OCI-LY7 (cell line): ENCODE data around the gene HSD3B2. TPM values are rescaled to one million over a fixed set of nuclear protein-coding genes. Genes with fewer than 3 reads are reported as not detected.

Source experiments
- BruUV-seq: library from RNA; stranded (reverse); fragments of 400-500 nt; replicated peaks from 2 replicates; lab custom pipeline; 2021; lab: Mats Ljungman, UMichigan
- CTCF ChIA-PET: fragments of 300-600 bp; sonication (Branson Sonifier 250); formaldehyde crosslinking; loops from one replicate; lab custom pipeline; 2022; ENCODE audit warnings: antibody characterized with exemption; ENCODE audit not compliant: unreplicated experiment; lab: Charles Lee
- POLR2A ChIA-PET: fragments of 300-600 bp; sonication (Branson Sonifier 250); formaldehyde crosslinking; loops from one replicate; lab custom pipeline; 2022; ENCODE audit warnings: antibody characterized with exemption; lab: Charles Lee
- DNase-seq: peaks from one replicate; pipeline ENCODE4 v3.0.0-alpha.2; 2015; ENCODE audit warnings: low spot score
- H2AFZ ChIP-seq: fragments of 200-600 bp; sonication (generic), shearing (Covaris generic); 2 replicates; pipeline ENCODE4 v1.6.1; 2014; ENCODE audit warnings: mild to moderate bottlenecking, antibody characterized with exemption, low read length, moderate library complexity
- H3K27ac ChIP-seq: fragments of 200-600 bp; sonication (generic); 2 replicates; pipeline ENCODE4 v1.5.1; 2014; ENCODE audit warnings: mixed run types, low read depth, mild to moderate bottlenecking, moderate library complexity, low read length, inconsistent platforms; ENCODE audit not compliant: poor library complexity, severe bottlenecking
- H3K36me3 ChIP-seq: fragments of 200-600 bp; sonication (generic); 2 replicates; pipeline ENCODE4 v1.6.1; 2014; ENCODE audit warnings: mild to moderate bottlenecking, antibody characterized with exemption, low read length, moderate library complexity, mixed read lengths; ENCODE audit not compliant: insufficient read depth
- H3K4me1 ChIP-seq: fragments of 200-600 bp; sonication (generic); 2 replicates; pipeline ENCODE4 v1.5.1; 2014; ENCODE audit warnings: mild to moderate bottlenecking, low read length; ENCODE audit not compliant: insufficient read depth, poor library complexity, severe bottlenecking
- H3K4me2 ChIP-seq: fragments of 200-600 bp; sonication (generic); 2 replicates; pipeline ENCODE4 v1.6.1; 2014; ENCODE audit warnings: mild to moderate bottlenecking, low read length
- H3K4me3 ChIP-seq: fragments of 200-600 bp; sonication (generic); 2 replicates; pipeline ENCODE4 v1.5.1; 2014; ENCODE audit warnings: mild to moderate bottlenecking, low read depth, low read length; ENCODE audit not compliant: poor library complexity, severe bottlenecking
- H3K79me2 ChIP-seq: fragments of 200-600 bp; sonication (generic); 2 replicates; pipeline ENCODE4 v1.6.1; 2016; ENCODE audit warnings: low read depth, mild to moderate bottlenecking, low read length, moderate library complexity, mixed read lengths; ENCODE audit not compliant: insufficient read depth
- H3K9me2 ChIP-seq: fragments of 200-600 bp; sonication (generic); 2 replicates; pipeline ENCODE4 v1.6.1; 2016; ENCODE audit warnings: mild to moderate bottlenecking, low read length, mixed read lengths; ENCODE audit not compliant: insufficient read depth
- H3K9me3 ChIP-seq: fragments of 200-600 bp; sonication (generic); 2 replicates; pipeline ENCODE4 v1.6.1; 2014; ENCODE audit warnings: mild to moderate bottlenecking, mixed run types, low read length, mixed read lengths
- H4K20me1 ChIP-seq: fragments of 200-600 bp; sonication (generic); 2 replicates; pipeline ENCODE4 v1.6.1; 2014; ENCODE audit warnings: mild to moderate bottlenecking, antibody characterized with exemption, low read length, moderate library complexity, mixed read lengths; ENCODE audit not compliant: insufficient read depth
- CTCF ChIP-seq: fragments of 200-600 bp; sonication (generic); conservative IDR thresholded peaks from 2 replicates; pipeline ENCODE4 v1.5.1; 2014; ENCODE audit warnings: mild to moderate bottlenecking, antibody characterized with exemption, low read length, moderate library complexity, mixed read lengths
- EZH2phosphoT487 ChIP-seq: fragments of 200-600 bp; sonication (generic); IDR thresholded peaks from 2 replicates; pipeline ENCODE4 v1.6.1; 2018; ENCODE audit warnings: low read depth, borderline replicate concordance, mild to moderate bottlenecking, mixed run types, antibody characterized with exemption, low read length, moderate library complexity, mixed read lengths
- intact Hi-C: fragments of 100-400 bp; cut with micrococcal nuclease; formaldehyde crosslinking; loops from one replicate; pipeline ENCODE4 v1.10.0; 2022; ENCODE audit not compliant: unreplicated experiment
- total RNA-seq, 2 experiments: library from RNA; depleted of rRNA in 1 of 2; stranded (reverse); fragments of >200 nt in 1 of 2; shearing (Covaris generic) in 1 of 2; gene quantifications; 2 replicates each; pipeline ENCODE4 v1.2.3, GENCODE V29; 2014 to 2022

The HSD3B2 gene
- total RNA-seq, 2 experiments from 2014 or later = not detected

- Histone ChIP-seq H3K27ac (no peak overlapping the region), H3K4me3 (no peak overlapping the region), H3K4me2 (no peak overlapping the region), H3K79me2 (no peaks in the 10 kb centered on the region), H2AFZ (no peak overlapping the region), H3K4me1 (no peaks in the 10 kb centered on the region), H3K36me3 (no peaks in the 10 kb centered on the region), H3K9me3 (no peaks in the 10 kb centered on the region), H4K20me1 (no peaks in the 10 kb centered on the region), H3K9me2 (no peaks in the 10 kb centered on the region)
- BruUV-seq = no TSS peak
- TF ChIP-seq EZH2phosphoT487 (no peak), CTCF (no peak)
- ChIA-PET CTCF (no interaction called here), POLR2A (no interaction called here)
- no peak for DNase-seq
- intact Hi-C loops = no loop called here
Measured at GRCh38 chr1:119453021-119453420, 38.1 kb downstream of the HSD3B2 start.

- Histone ChIP-seq H3K36me3 (no peaks in the 10 kb centered on the region), H3K27ac (no peak overlapping the region), H3K9me3 (no peaks in the 10 kb centered on the region), H3K4me1 (no peaks in the 10 kb centered on the region), H3K4me3 (no peak overlapping the region), H3K9me2 (no peaks in the 10 kb centered on the region), H2AFZ (no peak overlapping the region), H4K20me1 (no peaks in the 10 kb centered on the region), H3K79me2 (no peaks in the 10 kb centered on the region), H3K4me2 (no peak overlapping the region)
- ChIA-PET POLR2A (no interaction called here), CTCF (no interaction called here)
- TF ChIP-seq CTCF (no peak), EZH2phosphoT487 (no peak)
- intact Hi-C loops = no loop called here
- BruUV-seq = no TSS peak
- no peak for DNase-seq
Measured at GRCh38 chr1:119462964-119463363, 48.0 kb downstream of the HSD3B2 start.

GRCh38 chr1:119463569-119463968 is 48.6 kb downstream of the HSD3B2 start:
- Histone ChIP-seq H3K4me3 (no peak overlapping the region), H3K4me1 (no peaks in the 10 kb centered on the region), H3K9me2 (no peaks in the 10 kb centered on the region), H3K4me2 (no peak overlapping the region), H3K79me2 (no peaks in the 10 kb centered on the region), H3K9me3 (no peaks in the 10 kb centered on the region), H4K20me1 (no peaks in the 10 kb centered on the region), H3K36me3 (no peaks in the 10 kb centered on the region), H3K27ac (no peak overlapping the region), H2AFZ (no peak overlapping the region)
- ChIA-PET CTCF (no interaction called here), POLR2A (no interaction called here)
- intact Hi-C loops = no loop called here
- TF ChIP-seq CTCF = no peak
- no peak for TF ChIP-seq EZH2phosphoT487
- BruUV-seq = no TSS peak
- no peak for DNase-seq
